ENCODE results near the gene MRTFA.

DNA sequence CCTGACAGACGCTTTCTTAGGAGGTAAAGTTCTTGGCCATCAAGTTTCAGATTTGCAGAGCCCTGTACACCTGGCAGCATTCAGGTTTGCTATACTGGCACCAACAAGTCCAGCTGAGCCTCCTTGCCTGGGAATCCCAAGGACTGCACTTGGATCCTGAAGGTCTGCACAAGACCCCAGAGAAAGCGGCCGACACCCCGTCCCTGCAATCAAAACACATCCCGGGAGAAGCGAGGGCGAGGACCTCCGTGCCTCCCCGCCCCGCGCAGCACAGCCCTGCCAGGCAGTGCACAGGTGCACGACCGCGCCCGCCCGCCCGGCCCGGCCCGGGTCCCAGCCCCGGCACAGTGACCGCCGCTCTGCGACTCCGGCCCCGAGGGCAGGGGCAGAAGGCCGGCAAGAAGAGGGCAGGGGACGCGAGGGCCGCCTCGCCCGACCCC, 559 bp downstream of the MRTFA start:
- TF ChIP-seq, protein P1, sequence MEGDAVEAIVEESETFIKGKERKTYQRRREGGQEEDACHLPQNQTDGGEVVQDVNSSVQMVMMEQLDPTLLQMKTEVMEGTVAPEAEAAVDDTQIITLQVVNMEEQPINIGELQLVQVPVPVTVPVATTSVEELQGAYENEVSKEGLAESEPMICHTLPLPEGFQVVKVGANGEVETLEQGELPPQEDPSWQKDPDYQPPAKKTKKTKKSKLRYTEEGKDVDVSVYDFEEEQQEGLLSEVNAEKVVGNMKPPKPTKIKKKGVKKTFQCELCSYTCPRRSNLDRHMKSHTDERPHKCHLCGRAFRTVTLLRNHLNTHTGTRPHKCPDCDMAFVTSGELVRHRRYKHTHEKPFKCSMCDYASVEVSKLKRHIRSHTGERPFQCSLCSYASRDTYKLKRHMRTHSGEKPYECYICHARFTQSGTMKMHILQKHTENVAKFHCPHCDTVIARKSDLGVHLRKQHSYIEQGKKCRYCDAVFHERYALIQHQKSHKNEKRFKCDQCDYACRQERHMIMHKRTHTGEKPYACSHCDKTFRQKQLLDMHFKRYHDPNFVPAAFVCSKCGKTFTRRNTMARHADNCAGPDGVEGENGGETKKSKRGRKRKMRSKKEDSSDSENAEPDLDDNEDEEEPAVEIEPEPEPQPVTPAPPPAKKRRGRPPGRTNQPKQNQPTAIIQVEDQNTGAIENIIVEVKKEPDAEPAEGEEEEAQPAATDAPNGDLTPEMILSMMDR (IDR thresholded peaks at IDR 0.05): no peak
- no peak for TF ChIP-seq POLR2A (IDR thresholded peaks at IDR 0.05)
- no peak for TF ChIP-seq EP300 (IDR thresholded peaks at IDR 0.05; ENCODE audit: low read depth)
